IMR-90 (cell line): ENCODE data around the gene ERVK3-1. TPM values are rescaled to one million over a fixed set of nuclear protein-coding genes. Genes with fewer than 3 reads are reported as not detected.

Experiments used
- ATAC-seq: fragments of 200-7000 bp; cut with Tn5 transposase; 2 replicates; pipeline ENCODE4 v1.9.1; 2020; ENCODE audit warnings: low read depth, mild to moderate bottlenecking, moderate library complexity
- BruUV-seq: library from RNA; stranded (reverse); fragments of 400-500 nt; replicated peaks from 2 replicates; lab custom pipeline; 2021; lab: Mats Ljungman, UMichigan
- CTCF ChIA-PET: fragments of 300-600 bp; formaldehyde crosslinking; extraction: SDS; loops from one replicate; lab custom pipeline; 2021; ENCODE audit warnings: antibody characterized with exemption; lab: Yijun Ruan, JAX
- POLR2A ChIA-PET: fragments of 300-600 bp; sonication (Branson Sonifier 250); formaldehyde crosslinking; loops from one replicate; lab custom pipeline; 2022; ENCODE audit warnings: antibody characterized with exemption; ENCODE audit not compliant: unreplicated experiment; lab: Charles Lee
- DNase-seq: peaks from one replicate; pipeline ENCODE4 v3.0.0; 2013
- H2AFZ ChIP-seq: replicated peaks from 2 replicates; pipeline ENCODE3; 2013; ENCODE audit warnings: low read length, mild to moderate bottlenecking; ENCODE audit not compliant: poor library complexity
- H2AK5ac ChIP-seq: 2 replicates; pipeline ENCODE4 v1.6.1; 2013; ENCODE audit warnings: low read depth, low read length, inconsistent platforms
- H2AK9ac ChIP-seq: replicated peaks from 2 replicates; pipeline ENCODE3; 2013; ENCODE audit warnings: mild to moderate bottlenecking, low read depth, low read length, moderate library complexity; ENCODE audit not compliant: poor library complexity
- H2BK120ac ChIP-seq: 2 replicates; pipeline ENCODE4 v1.6.1; 2013; ENCODE audit warnings: low read depth, low read length, inconsistent platforms
- H2BK15ac ChIP-seq: 3 replicates; pipeline ENCODE4 v1.6.1; 2013; ENCODE audit warnings: low read depth, low read length, inconsistent platforms
- H2BK20ac ChIP-seq: 2 replicates; pipeline ENCODE4 v1.6.1; 2013; ENCODE audit warnings: low read depth, mild to moderate bottlenecking, inconsistent platforms, low read length, moderate library complexity
- H2BK5ac ChIP-seq: 2 replicates; pipeline ENCODE4 v1.6.1; 2013; ENCODE audit warnings: mild to moderate bottlenecking, low read depth, low read length, inconsistent platforms; ENCODE audit not compliant: poor library complexity, severe bottlenecking
- H3K14ac ChIP-seq: replicated peaks from 2 replicates; pipeline ENCODE4 v1.6.1; 2013; ENCODE audit warnings: low read depth, low read length, inconsistent platforms
- H3K18ac ChIP-seq: 2 replicates; pipeline ENCODE4 v1.6.1; 2013; ENCODE audit warnings: low read depth, low read length, control low read depth
- H3K23ac ChIP-seq: 2 replicates; pipeline ENCODE4 v1.6.1; 2013; ENCODE audit warnings: low read depth, low read length, inconsistent platforms
- H3K27ac ChIP-seq: 2 replicates; pipeline ENCODE4 v1.5.1; 2013; ENCODE audit warnings: mild to moderate bottlenecking, control low read depth, low read length; ENCODE audit not compliant: insufficient read depth
- H3K27me3 ChIP-seq: 2 replicates; pipeline ENCODE4 v1.6.1; 2013; ENCODE audit warnings: low read length; ENCODE audit not compliant: control insufficient read depth, insufficient read depth
- H3K36me3 ChIP-seq: 2 replicates; pipeline ENCODE4 v1.6.1; 2013; ENCODE audit warnings: low read length, mixed read lengths; ENCODE audit not compliant: control insufficient read depth, insufficient read depth
- H3K4ac ChIP-seq: 2 replicates; pipeline ENCODE4 v1.6.1; 2013; ENCODE audit warnings: low read depth, low read length, inconsistent platforms
- H3K4me1 ChIP-seq: 2 replicates; pipeline ENCODE4 v1.6.1; 2013; ENCODE audit warnings: low read length, mixed read lengths; ENCODE audit not compliant: control insufficient read depth, insufficient read depth
- H3K4me2 ChIP-seq: 2 replicates; pipeline ENCODE4 v1.6.1; 2013; ENCODE audit warnings: low read depth, mild to moderate bottlenecking, control low read depth, low read length, moderate library complexity
- H3K4me3 ChIP-seq: 2 replicates; pipeline ENCODE4 v1.5.1; 2013; ENCODE audit warnings: low read depth, mild to moderate bottlenecking, control low read depth, low read length, moderate library complexity; ENCODE audit not compliant: insufficient read depth
- H3K56ac ChIP-seq: 2 replicates; pipeline ENCODE4 v1.6.1; 2013; ENCODE audit warnings: low read length, inconsistent platforms; ENCODE audit not compliant: insufficient read depth; ENCODE audit errors: extremely low read depth
- H3K79me1 ChIP-seq, 2 experiments: 2 replicates each; pipeline ENCODE4 v1.6.1; 2013; ENCODE audit warnings: low read length in 2 of 2, inconsistent platforms in 1 of 2, low read depth in 1 of 2
- H3K9ac ChIP-seq: 2 replicates; pipeline ENCODE4 v1.6.1; 2013; ENCODE audit warnings: low read depth, low read length, control low read depth
- H3K9me1 ChIP-seq: 2 replicates; pipeline ENCODE4 v1.6.1; 2013; ENCODE audit warnings: low read length, inconsistent platforms; ENCODE audit not compliant: insufficient read depth
- H3K9me3 ChIP-seq: 2 replicates; pipeline ENCODE4 v1.6.1; 2013; ENCODE audit warnings: low read length; ENCODE audit not compliant: control insufficient read depth, insufficient read depth
- H4K20me1 ChIP-seq: 2 replicates; pipeline ENCODE4 v1.6.1; 2013; ENCODE audit warnings: low read length, inconsistent platforms; ENCODE audit not compliant: insufficient read depth
- H4K5ac ChIP-seq: 2 replicates; pipeline ENCODE4 v1.6.1; 2013; ENCODE audit warnings: mild to moderate bottlenecking, low read depth, low read length, control low read depth
- H4K8ac ChIP-seq, 2 experiments: 2 replicates each; pipeline ENCODE4 v1.6.1; 2013; ENCODE audit warnings: low read depth in 2 of 2, low read length in 2 of 2, control low read depth in 1 of 2, inconsistent platforms in 1 of 2
- H4K91ac ChIP-seq: 2 replicates; pipeline ENCODE4 v1.6.1; 2013; ENCODE audit warnings: low read depth, low read length, inconsistent platforms; ENCODE audit not compliant: insufficient read depth
- BHLHE40 ChIP-seq: fragments of 150-350 bp; IDR thresholded peaks from 2 replicates; pipeline ENCODE4 v1.6.1; 2016; ENCODE audit warnings: mild to moderate bottlenecking, low read depth, low read length
- CEBPB ChIP-seq: IDR thresholded peaks from 2 replicates; pipeline ENCODE4 v1.6.1; 2012; ENCODE audit warnings: low read depth, low read length, improper control_type of control experiment
- CHD1 ChIP-seq: IDR thresholded peaks from 2 replicates; pipeline ENCODE4 v1.6.1; 2012; ENCODE audit warnings: low read depth, low read length, improper control_type of control experiment
- CTCF ChIP-seq: conservative IDR thresholded peaks from 2 replicates; pipeline ENCODE4 v1.5.1; 2012; ENCODE audit warnings: mild to moderate bottlenecking, low read depth, low read length, improper control_type of control experiment
- ELK1 ChIP-seq: fragments of 150-350 bp; IDR thresholded peaks from 2 replicates; pipeline ENCODE4 v1.6.1; 2016; ENCODE audit warnings: low read depth, mild to moderate bottlenecking, low read length, moderate library complexity, borderline replicate concordance
- FOS ChIP-seq: fragments of 150-350 bp; IDR thresholded peaks from 2 replicates; pipeline ENCODE4 v1.6.1; 2016; ENCODE audit warnings: low read depth, low read length
- MAFK ChIP-seq: IDR thresholded peaks from 2 replicates; pipeline ENCODE4 v1.6.1; 2012; ENCODE audit warnings: low read depth, low read length, improper control_type of control experiment
- MAZ ChIP-seq: IDR thresholded peaks from 2 replicates; pipeline ENCODE4 v1.6.1; 2012; ENCODE audit warnings: low read depth, mild to moderate bottlenecking, low read length, improper control_type of control experiment, moderate library complexity, borderline replicate concordance
- MXI1 ChIP-seq: IDR thresholded peaks from 2 replicates; pipeline ENCODE4 v1.6.1; 2012; ENCODE audit warnings: low read depth, mild to moderate bottlenecking, low read length, moderate library complexity, borderline replicate concordance
- NFE2L2 ChIP-seq: fragments of 150-350 bp; IDR thresholded peaks from 2 replicates; pipeline ENCODE4 v1.6.1; 2016; ENCODE audit warnings: low read depth, mild to moderate bottlenecking, low read length
- POLR2A ChIP-seq: IDR thresholded peaks from 2 replicates; pipeline ENCODE4 v1.6.1; 2012; ENCODE audit warnings: mild to moderate bottlenecking, low read depth, low read length
- RAD21 ChIP-seq: IDR thresholded peaks from 2 replicates; pipeline ENCODE4 v1.6.1; 2012; ENCODE audit warnings: low read length, improper control_type of control experiment
- RCOR1 ChIP-seq: IDR thresholded peaks from 2 replicates; pipeline ENCODE4 v1.6.1; 2012; ENCODE audit warnings: mild to moderate bottlenecking, low read length, improper control_type of control experiment; ENCODE audit not compliant: insufficient replicate concordance
- RFX5 ChIP-seq: IDR thresholded peaks from 2 replicates; pipeline ENCODE4 v1.8.0; 2012; ENCODE audit warnings: low read depth, mild to moderate bottlenecking, low read length, moderate library complexity
- SMC3 ChIP-seq: fragments of 150-350 bp; IDR thresholded peaks from 2 replicates; pipeline ENCODE4 v1.6.1; 2016; ENCODE audit warnings: low read depth, mild to moderate bottlenecking, antibody characterized with exemption, low read length, moderate library complexity
- USF2 ChIP-seq: fragments of 150-350 bp; IDR thresholded peaks from 2 replicates; pipeline ENCODE4 v1.6.1; 2017; ENCODE audit warnings: mild to moderate bottlenecking, antibody characterized with exemption, low read length, low read depth
- WGBS, 2 experiments: methylation state at CpG; one replicate each; pipeline versions ENCODE4 v1.1.5 to v1.1.7; 2013; ENCODE audit warnings: missing lambda C conversion rate in 2 of 2; ENCODE audit not compliant: insufficient read length in 1 of 2; ENCODE audit errors: extremely low coverage in 2 of 2; 5-methylcytosine and 5-hydroxymethylcytosine counted together
- dilution Hi-C: fragments of 300-500 bp; cut with HindIII; formaldehyde crosslinking; loops from one replicate; pipeline ENCODE4 v1.14.3; 2018; ENCODE audit warnings: low sequenced_read_pairs; ENCODE audit not compliant: unreplicated experiment
- in situ Hi-C: fragments of 300-500 bp; cut with MboI; formaldehyde crosslinking; loops from 3 replicates; pipeline ENCODE4 v1.14.3; 2019; ENCODE audit warnings: low sequenced_read_pairs, inconsistent platforms, mixed read lengths
- intact Hi-C: fragments of 100-400 bp; cut with micrococcal nuclease; formaldehyde crosslinking; loops from 2 replicates; pipeline ENCODE4 v1.10.0; 2022
- polyA plus RNA-seq, 3 experiments: library from polyadenylated mRNA; depleted of rRNA; stranded (reverse); fragments of >200 nt; gene quantifications; 2 replicates each; pipeline ENCODE4 v1.2.3, GENCODE V29; 2012; ENCODE audit warnings: low replicate concordance in 1 of 3
- total RNA-seq: library from RNA; depleted of rRNA; stranded (reverse); fragments of >200 nt; gene quantifications from 2 replicates; pipeline ENCODE4 v1.2.3, GENCODE V29; 2012

The ERVK3-1 gene
- total and polyA plus RNA-seq, 2 of the 4 experiments (the other 2 are of a cell fraction): 33.0 to 39.3 TPM

- intact Hi-C loops: no loop called here
- Histone ChIP-seq H3K4ac (no peak overlapping the region), H3K9me1 (peaks cover 16% of the 10 kb centered on the region), H4K5ac (no peak overlapping the region), H3K23ac (no peak overlapping the region), H2BK15ac (no peak overlapping the region), H3K14ac (no peak overlapping the region), H2AK5ac (no peak overlapping the region), H3K36me3 (peaks cover 19% of the 10 kb centered on the region), H2BK120ac (no peak overlapping the region), H3K9ac (no peak overlapping the region), H4K8ac (no peak overlapping the region), H3K27me3 (no peaks in the 10 kb centered on the region), H3K4me2 (no peak overlapping the region), H2BK20ac (no peak overlapping the region), H3K4me1 (no peaks in the 10 kb centered on the region), H4K91ac (no peak overlapping the region), H3K9me3 (peaks cover under 1% of the 10 kb centered on the region; the same call in 1 of the 2 replicates), H3K56ac (no peak overlapping the region), H2AFZ (no peak overlapping the region), H4K20me1 (peaks cover 5% of the 10 kb centered on the region; the same call in 1 of the 2 replicates), H3K18ac (no peak overlapping the region), H3K4me3 (no peak overlapping the region), H3K79me1 (peaks cover 18 to 48% of the 10 kb centered on the region in 2 experiments), H2BK5ac (no peak overlapping the region), H3K27ac (no peak overlapping the region), H2AK9ac (no peak overlapping the region)
- DNase-seq: no peak
- no TSS peak for BruUV-seq
- in situ Hi-C loops: no loop called here
- dilution Hi-C loops: no loop called here
- TF ChIP-seq RCOR1: no peak
- TF ChIP-seq POLR2A: no peak
- TF ChIP-seq SMC3: no peak
- TF ChIP-seq RAD21: no peak
- no peak for TF ChIP-seq BHLHE40
- no peak for TF ChIP-seq USF2
- no peak for TF ChIP-seq CEBPB
- TF ChIP-seq MAFK: no peak
- TF ChIP-seq RFX5: no peak
- no peak for TF ChIP-seq CHD1
- TF ChIP-seq MAZ: no peak
- TF ChIP-seq CTCF: no peak
- TF ChIP-seq FOS: no peak
- TF ChIP-seq NFE2L2: no peak
- TF ChIP-seq ELK1: no peak
- TF ChIP-seq MXI1: no peak
- ChIA-PET CTCF (no interaction called here), POLR2A (no interaction called here)
- ATAC-seq: no peak
- no CpG with 5 or more reads among the region's 1 CpG for WGBS, 2 experiments
These were observed 27.5 kb downstream of the ERVK3-1 start for GRCh38 chr19:58332697-58333096.
